Measurements from ENCODE around the gene RELL1. TPM values are rescaled to one million over a fixed set of nuclear protein-coding genes. Genes with fewer than 3 reads are reported as not detected.

RELL1 gene
- total and polyA plus RNA-seq, 3 donors from 2014 or later = 3.1 to 20.4 (median 10.2) TPM

GRCh38 chr4:37689353-37690095, 3.3 kb upstream of the RELL1 start:
- TF ChIP-seq CTCF (IDR thresholded peaks at IDR 0.05) (no peak), POLR2A (IDR thresholded peaks at IDR 0.05) (no peak)
- H3K4me3 ChIP-seq = no peak overlapping the region
- H3K27me3 ChIP-seq = no peaks in the 10 kb centered on the region
- 100% methylated on average over 1 of the region's 1 CpG for WGBS, 2 donors
- H3K4me1 ChIP-seq = peaks cover 12% of the 10 kb centered on the region
- no peak for DNase-seq
- H3K9me3 ChIP-seq = no peaks in the 10 kb centered on the region
- intact Hi-C loops (cut with DNase I; ENCODE audit: low total_unique reads) = no loop called here
- H3K36me3 ChIP-seq (ENCODE audit: low read depth, missing control alignments) = no peaks in the 10 kb centered on the region
- H3K27ac ChIP-seq = no peak overlapping the region

GRCh38 chr4:37687681-37688080, 1.5 kb upstream of the RELL1 start:
- intact Hi-C loops (cut with DNase I; ENCODE audit: low total_unique reads) = no loop called here
- 69 to 70% methylated on average over 9 of the region's 9 CpGs for WGBS, 2 donors
- no peak overlapping the region for H3K27ac ChIP-seq
- H3K36me3 ChIP-seq (ENCODE audit: low read depth, missing control alignments) = no peaks in the 10 kb centered on the region
- no peaks in the 10 kb centered on the region for H3K27me3 ChIP-seq
- H3K4me1 ChIP-seq = peaks cover 15% of the 10 kb centered on the region
- TF ChIP-seq CTCF (IDR thresholded peaks at IDR 0.05) = no peak
- TF ChIP-seq POLR2A (IDR thresholded peaks at IDR 0.05) = no peak
- no peak for DNase-seq
- no peak overlapping the region for H3K4me3 ChIP-seq
- no peaks in the 10 kb centered on the region for H3K9me3 ChIP-seq

GRCh38 chr4:37687194-37687562, 1.0 kb upstream of the RELL1 start:
- H3K27me3 ChIP-seq = no peaks in the 10 kb centered on the region
- DNase-seq = no peak
- peaks cover 15% of the 10 kb centered on the region for H3K4me1 ChIP-seq
- no peaks in the 10 kb centered on the region for H3K36me3 ChIP-seq (ENCODE audit: low read depth, missing control alignments)
- intact Hi-C loops (cut with DNase I; ENCODE audit: low total_unique reads) = no loop called here
- peak overlapping the region; percentile 83 to 90 for H3K4me3 ChIP-seq
- H3K27ac ChIP-seq = peak overlapping the region; percentile 39 to 71
- no peak for TF ChIP-seq CTCF (IDR thresholded peaks at IDR 0.05)
- no peak for TF ChIP-seq POLR2A (IDR thresholded peaks at IDR 0.05)
- no peaks in the 10 kb centered on the region for H3K9me3 ChIP-seq
- WGBS, 2 donors = 23 to 27% methylated on average over 9 of the region's 9 CpGs

GRCh38 chr4:37685823-37686372, 278 bp downstream of the RELL1 start:
- Histone ChIP-seq H3K36me3 (ENCODE audit: low read depth, missing control alignments) (no peaks in the 10 kb centered on the region), H3K27ac (peak overlapping the region; percentile 86 to 96), H3K27me3 (no peaks in the 10 kb centered on the region), H3K4me3 (peak overlapping the region; percentile 83 to 90), H3K4me1 (peaks cover 15% of the 10 kb centered on the region), H3K9me3 (no peaks in the 10 kb centered on the region)
- no peak for TF ChIP-seq CTCF (IDR thresholded peaks at IDR 0.05)
- TF ChIP-seq POLR2A (IDR thresholded peaks at IDR 0.05) = peak; percentile 58
- 0% methylated on average over 17 to 42 of the region's 75 CpGs for WGBS, 2 donors
- intact Hi-C loops (cut with DNase I; ENCODE audit: low total_unique reads) = no loop called here
- DNase-seq = peak; percentile 51
